Neural progenitor cell (in vitro differentiated cells): ENCODE results near the gene C1GALT1.

Source experiments
- EZH2 ChIP-seq: fragments of 200-600 bp; sonication (generic); IDR thresholded peaks from 2 replicates; pipeline ENCODE4 v1.6.1; 2017; ENCODE audit warnings: antibody characterized with exemption, mild to moderate bottlenecking, moderate library complexity
- EZH2phosphoT487 ChIP-seq: fragments of 200-600 bp; sonication (generic); IDR thresholded peaks from 2 replicates; pipeline ENCODE4 v1.6.1; 2017; ENCODE audit warnings: antibody characterized with exemption
- TF ChIP-seq, protein P1 (sequence below): fragments of 200-600 bp; sonication (generic); IDR thresholded peaks from 2 replicates; pipeline ENCODE4 v1.5.1; 2017; ENCODE audit warnings: antibody characterized with exemption, mild to moderate bottlenecking

DNA sequence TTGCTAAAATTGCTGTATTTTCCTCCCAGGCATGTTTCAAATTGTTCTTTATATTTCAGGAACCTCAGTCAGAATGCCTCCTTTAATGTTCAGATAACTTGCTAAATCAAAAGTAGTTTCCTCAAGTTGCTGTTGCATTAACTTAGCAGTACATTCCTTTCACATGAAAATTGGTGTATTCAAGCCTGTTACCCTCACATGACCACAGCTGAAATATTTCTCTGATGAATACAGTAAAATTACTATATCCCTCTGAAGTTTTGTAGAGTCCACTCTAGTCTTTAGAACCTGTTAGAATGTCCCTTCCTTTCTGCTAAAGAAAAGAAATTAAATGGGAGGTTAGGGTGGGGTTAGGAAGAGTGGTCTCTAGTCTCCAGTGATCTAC lies 24.5 kb upstream of the C1GALT1 start:
- TF ChIP-seq, protein P1, sequence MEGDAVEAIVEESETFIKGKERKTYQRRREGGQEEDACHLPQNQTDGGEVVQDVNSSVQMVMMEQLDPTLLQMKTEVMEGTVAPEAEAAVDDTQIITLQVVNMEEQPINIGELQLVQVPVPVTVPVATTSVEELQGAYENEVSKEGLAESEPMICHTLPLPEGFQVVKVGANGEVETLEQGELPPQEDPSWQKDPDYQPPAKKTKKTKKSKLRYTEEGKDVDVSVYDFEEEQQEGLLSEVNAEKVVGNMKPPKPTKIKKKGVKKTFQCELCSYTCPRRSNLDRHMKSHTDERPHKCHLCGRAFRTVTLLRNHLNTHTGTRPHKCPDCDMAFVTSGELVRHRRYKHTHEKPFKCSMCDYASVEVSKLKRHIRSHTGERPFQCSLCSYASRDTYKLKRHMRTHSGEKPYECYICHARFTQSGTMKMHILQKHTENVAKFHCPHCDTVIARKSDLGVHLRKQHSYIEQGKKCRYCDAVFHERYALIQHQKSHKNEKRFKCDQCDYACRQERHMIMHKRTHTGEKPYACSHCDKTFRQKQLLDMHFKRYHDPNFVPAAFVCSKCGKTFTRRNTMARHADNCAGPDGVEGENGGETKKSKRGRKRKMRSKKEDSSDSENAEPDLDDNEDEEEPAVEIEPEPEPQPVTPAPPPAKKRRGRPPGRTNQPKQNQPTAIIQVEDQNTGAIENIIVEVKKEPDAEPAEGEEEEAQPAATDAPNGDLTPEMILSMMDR = no peak
- TF ChIP-seq EZH2phosphoT487 (no peak), EZH2 (no peak)
